Neural cell (in vitro differentiated cells): Measurements from ENCODE around the gene SLC38A1. TPM values are rescaled to one million over a fixed set of nuclear protein-coding genes. Genes with fewer than 3 reads are reported as not detected.

Experiments
- H2AFZ ChIP-seq: fragments of 200-600, 300-800 bp; sonication (generic), shearing (Covaris generic); 2 replicates; pipeline ENCODE4 v1.6.0; 2014; ENCODE audit warnings: low read depth, mild to moderate bottlenecking, antibody characterized with exemption, low read length, moderate library complexity
- H3F3A ChIP-seq: fragments of 200-600 bp; shearing (Covaris generic); 2 replicates; pipeline ENCODE4 v1.6.1; 2016; ENCODE audit warnings: mild to moderate bottlenecking, moderate library complexity, mixed read lengths, antibody characterized with exemption, low read length; ENCODE audit not compliant: insufficient read depth, poor library complexity, severe bottlenecking
- H3K27ac ChIP-seq: fragments of 200-600, 300-800 bp; sonication (generic), shearing (Covaris generic); 2 replicates; pipeline ENCODE4 v1.5.1; 2014; ENCODE audit warnings: mild to moderate bottlenecking, low read length, moderate library complexity
- H3K27me3 ChIP-seq: fragments of 300-800, 200-600 bp; sonication (generic), shearing (Covaris generic); 2 replicates; pipeline ENCODE4 v1.6.0; 2014; ENCODE audit warnings: mild to moderate bottlenecking, low read depth, low read length, moderate library complexity; ENCODE audit not compliant: insufficient read depth
- H3K36me3 ChIP-seq: fragments of 300-800, 200-600 bp; sonication (generic), shearing (Covaris generic); 2 replicates; pipeline ENCODE4 v1.5.1; 2014; ENCODE audit warnings: mild to moderate bottlenecking, antibody characterized with exemption, low read length, moderate library complexity; ENCODE audit not compliant: insufficient read depth
- H3K4me2 ChIP-seq: fragments of 300-800, 200-600 bp; sonication (generic), shearing (Covaris generic); 2 replicates; pipeline ENCODE4 v1.6.0; 2014; ENCODE audit warnings: mild to moderate bottlenecking, low read length
- H3K4me3 ChIP-seq: fragments of 300-800, 200-600 bp; sonication (generic), shearing (Covaris generic); 2 replicates; pipeline ENCODE4 v1.5.1; 2014; ENCODE audit warnings: mild to moderate bottlenecking, low read length, moderate library complexity
- H3K79me2 ChIP-seq: fragments of 200-600 bp; shearing (Covaris generic); replicated peaks from 2 replicates; pipeline ENCODE4 v1.6.0; 2014; ENCODE audit warnings: mild to moderate bottlenecking, low read length, moderate library complexity; ENCODE audit not compliant: insufficient read depth
- H3K9ac ChIP-seq: fragments of 300-800, 200-600 bp; sonication (generic), shearing (Covaris generic); 2 replicates; pipeline ENCODE4 v1.6.1; 2016; ENCODE audit warnings: mild to moderate bottlenecking, low read length, mixed read lengths
- H3K9me2 ChIP-seq: fragments of 200-600 bp; shearing (Covaris generic); 2 replicates; pipeline ENCODE4 v1.6.1; 2016; ENCODE audit warnings: mild to moderate bottlenecking, low read length, mixed read lengths; ENCODE audit not compliant: insufficient read depth
- H3K9me3 ChIP-seq: fragments of 200-600, 300-800 bp; sonication (generic), shearing (Covaris generic); 2 replicates; pipeline ENCODE4 v1.6.1; 2016; ENCODE audit warnings: mild to moderate bottlenecking, mixed run types, low read length, moderate library complexity, mixed read lengths
- H4K20me1 ChIP-seq: fragments of 200-600 bp; shearing (Covaris generic); 2 replicates; pipeline ENCODE4 v1.6.1; 2016; ENCODE audit warnings: mild to moderate bottlenecking, mixed run types; ENCODE audit not compliant: insufficient read depth
- CTCF ChIP-seq: fragments of 450-650 bp; IDR thresholded peaks from 2 replicates; pipeline ENCODE4 v1.5.1; 2014; ENCODE audit warnings: antibody characterized with exemption, mild to moderate bottlenecking, moderate library complexity; ENCODE audit not compliant: poor library complexity, severe bottlenecking
- EP300 ChIP-seq: fragments of 450-650 bp; conservative IDR thresholded peaks from 2 replicates; pipeline ENCODE4 v1.6.1; 2014; ENCODE audit warnings: antibody characterized with exemption, mild to moderate bottlenecking, moderate library complexity; ENCODE audit not compliant: poor library complexity, severe bottlenecking
- EZH2 ChIP-seq: fragments of 200-600, 300-800 bp; shearing (Covaris generic), sonication (generic); IDR thresholded peaks from 2 replicates; pipeline ENCODE4 v1.6.1; 2014; ENCODE audit warnings: antibody characterized with exemption, low read length, borderline replicate concordance, mild to moderate bottlenecking; ENCODE audit not compliant: insufficient read depth, poor library complexity, severe bottlenecking
- MXI1 ChIP-seq: fragments of 450-650 bp; conservative IDR thresholded peaks from 2 replicates; pipeline ENCODE4 v1.6.1; 2014; ENCODE audit warnings: antibody characterized with exemption, mild to moderate bottlenecking; ENCODE audit not compliant: poor library complexity, severe bottlenecking
- POLR2AphosphoS5 ChIP-seq: IDR thresholded peaks from 2 replicates; pipeline ENCODE4 v1.6.1; 2012
- RAD21 ChIP-seq: fragments of 450-650 bp; conservative IDR thresholded peaks from 2 replicates; pipeline ENCODE4 v1.6.1; 2014; ENCODE audit warnings: antibody characterized with exemption, mild to moderate bottlenecking, moderate library complexity
- SMC3 ChIP-seq: fragments of 450-650 bp; conservative IDR thresholded peaks from 2 replicates; pipeline ENCODE4 v1.6.1; 2014; ENCODE audit warnings: antibody characterized with exemption, mild to moderate bottlenecking, moderate library complexity; ENCODE audit not compliant: poor library complexity
- TAF1 ChIP-seq: IDR thresholded peaks from 2 replicates; pipeline ENCODE4 v1.6.1; 2012; ENCODE audit warnings: low read depth
- polyA plus RNA-seq: library from polyadenylated mRNA; depleted of rRNA; stranded (reverse); fragments of >200 nt; gene quantifications from 2 replicates; pipeline ENCODE4 v1.2.3, GENCODE V29; 2014
- TF ChIP-seq, protein P1 (sequence below): IDR thresholded peaks from 2 replicates; pipeline ENCODE4 v1.6.1; 2012; ENCODE audit warnings: borderline replicate concordance

SLC38A1 gene
- polyA plus RNA-seq, 1 donor from 2014 or later = 124 TPM

GRCh38 chr12:46244273-46244915 is 24.4 kb downstream of the SLC38A1 start:
- Histone ChIP-seq H3K9ac (no peak overlapping the region), H3K27me3 (no peaks in the 10 kb centered on the region), H3F3A (no peaks in the 10 kb centered on the region), H3K9me3 (no peaks in the 10 kb centered on the region), H3K79me2 (peaks cover 70% of the 10 kb centered on the region), H3K4me2 (no peak overlapping the region), H3K9me2 (no peaks in the 10 kb centered on the region), H3K36me3 (no peaks in the 10 kb centered on the region), H4K20me1 (no peaks in the 10 kb centered on the region), H3K4me3 (no peak overlapping the region), H2AFZ (no peak overlapping the region), H3K27ac (no peak overlapping the region)
- TF ChIP-seq EP300 = no peak
- no peak for TF ChIP-seq POLR2AphosphoS5
- TF ChIP-seq EZH2 = no peak
- TF ChIP-seq, protein P1, sequence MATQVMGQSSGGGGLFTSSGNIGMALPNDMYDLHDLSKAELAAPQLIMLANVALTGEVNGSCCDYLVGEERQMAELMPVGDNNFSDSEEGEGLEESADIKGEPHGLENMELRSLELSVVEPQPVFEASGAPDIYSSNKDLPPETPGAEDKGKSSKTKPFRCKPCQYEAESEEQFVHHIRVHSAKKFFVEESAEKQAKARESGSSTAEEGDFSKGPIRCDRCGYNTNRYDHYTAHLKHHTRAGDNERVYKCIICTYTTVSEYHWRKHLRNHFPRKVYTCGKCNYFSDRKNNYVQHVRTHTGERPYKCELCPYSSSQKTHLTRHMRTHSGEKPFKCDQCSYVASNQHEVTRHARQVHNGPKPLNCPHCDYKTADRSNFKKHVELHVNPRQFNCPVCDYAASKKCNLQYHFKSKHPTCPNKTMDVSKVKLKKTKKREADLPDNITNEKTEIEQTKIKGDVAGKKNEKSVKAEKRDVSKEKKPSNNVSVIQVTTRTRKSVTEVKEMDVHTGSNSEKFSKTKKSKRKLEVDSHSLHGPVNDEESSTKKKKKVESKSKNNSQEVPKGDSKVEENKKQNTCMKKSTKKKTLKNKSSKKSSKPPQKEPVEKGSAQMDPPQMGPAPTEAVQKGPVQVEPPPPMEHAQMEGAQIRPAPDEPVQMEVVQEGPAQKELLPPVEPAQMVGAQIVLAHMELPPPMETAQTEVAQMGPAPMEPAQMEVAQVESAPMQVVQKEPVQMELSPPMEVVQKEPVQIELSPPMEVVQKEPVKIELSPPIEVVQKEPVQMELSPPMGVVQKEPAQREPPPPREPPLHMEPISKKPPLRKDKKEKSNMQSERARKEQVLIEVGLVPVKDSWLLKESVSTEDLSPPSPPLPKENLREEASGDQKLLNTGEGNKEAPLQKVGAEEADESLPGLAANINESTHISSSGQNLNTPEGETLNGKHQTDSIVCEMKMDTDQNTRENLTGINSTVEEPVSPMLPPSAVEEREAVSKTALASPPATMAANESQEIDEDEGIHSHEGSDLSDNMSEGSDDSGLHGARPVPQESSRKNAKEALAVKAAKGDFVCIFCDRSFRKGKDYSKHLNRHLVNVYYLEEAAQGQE = no peak
- no peak for TF ChIP-seq TAF1
- TF ChIP-seq MXI1 = no peak
- no peak for TF ChIP-seq RAD21
- no peak for TF ChIP-seq CTCF
- no peak for TF ChIP-seq SMC3

- Histone ChIP-seq H4K20me1 (no peaks in the 10 kb centered on the region), H3K36me3 (no peaks in the 10 kb centered on the region)
Observed at GRCh38 chr12:46242569-46242968, 26.3 kb downstream of the SLC38A1 start.

More at GRCh38 chr12:46242569-46242968, 26.3 kb downstream of the SLC38A1 start:
- Histone ChIP-seq H3K27ac (no peak overlapping the region), H2AFZ (no peak overlapping the region), H3F3A (no peaks in the 10 kb centered on the region), H3K79me2 (peaks cover 81% of the 10 kb centered on the region), H3K27me3 (no peaks in the 10 kb centered on the region), H3K9ac (no peak overlapping the region), H3K9me2 (no peaks in the 10 kb centered on the region), H3K9me3 (no peaks in the 10 kb centered on the region), H3K4me2 (no peak overlapping the region), H3K4me3 (no peak overlapping the region)
- TF ChIP-seq EP300 = no peak
- no peak for TF ChIP-seq POLR2AphosphoS5
- no peak for TF ChIP-seq EZH2
- TF ChIP-seq CTCF = no peak
- TF ChIP-seq, protein P1 = no peak
- TF ChIP-seq MXI1 = no peak
- TF ChIP-seq SMC3 = no peak
- TF ChIP-seq TAF1 = no peak
- TF ChIP-seq RAD21 = no peak
